Middle frontal gyrus (tissue), 1 donor: ENCODE data around the gene CTDNEP1.
A peak's percentile ranks its signal among the peaks of the same experiment; 100 is the strongest.

Source experiments
- DNase-seq: peaks from one replicate; pipeline ENCODE4 v3.0.0-alpha.2; 2015; ENCODE audit warnings: low spot score; ENCODE audit errors: extremely low spot score

CTDNEP1 gene

GRCh38 chr17:7216242-7217112 is 35.1 kb downstream of the CTDNEP1 start:
- no peak for DNase-seq

DNA sequence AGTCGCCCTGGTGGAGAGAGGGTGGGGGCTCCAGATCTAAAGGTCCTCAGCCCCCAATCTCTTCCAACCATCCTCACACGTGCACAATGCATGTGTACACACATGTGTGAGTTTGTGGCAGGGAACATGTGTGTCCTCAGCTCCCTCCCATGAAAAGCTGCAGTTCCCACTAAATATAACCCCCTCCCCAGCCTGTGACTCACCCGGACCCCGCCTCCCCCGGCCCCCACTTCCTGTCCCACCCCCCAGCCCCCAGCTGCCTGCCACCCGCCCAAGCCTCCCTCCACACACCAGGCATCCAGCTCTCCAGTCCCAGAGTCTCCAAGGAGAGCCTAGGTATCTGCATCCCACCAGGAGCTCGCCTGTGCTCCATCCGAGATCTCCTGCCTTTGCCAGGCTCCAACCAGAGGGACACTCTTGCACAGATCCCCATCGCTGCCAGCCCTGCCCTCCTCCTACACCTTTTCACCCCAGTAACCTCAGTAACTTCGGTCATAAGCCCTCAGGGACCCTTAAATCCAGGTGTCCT is 35.8 kb downstream of the CTDNEP1 start:
- DNase-seq, result no peak

- no peak for DNase-seq
Measured at GRCh38 chr17:7215136-7215638, 36.3 kb downstream of the CTDNEP1 start.

- DNase-seq, result peak; percentile 95
Measured at GRCh38 chr17:7214300-7215135, 37.0 kb downstream of the CTDNEP1 start.

DNA sequence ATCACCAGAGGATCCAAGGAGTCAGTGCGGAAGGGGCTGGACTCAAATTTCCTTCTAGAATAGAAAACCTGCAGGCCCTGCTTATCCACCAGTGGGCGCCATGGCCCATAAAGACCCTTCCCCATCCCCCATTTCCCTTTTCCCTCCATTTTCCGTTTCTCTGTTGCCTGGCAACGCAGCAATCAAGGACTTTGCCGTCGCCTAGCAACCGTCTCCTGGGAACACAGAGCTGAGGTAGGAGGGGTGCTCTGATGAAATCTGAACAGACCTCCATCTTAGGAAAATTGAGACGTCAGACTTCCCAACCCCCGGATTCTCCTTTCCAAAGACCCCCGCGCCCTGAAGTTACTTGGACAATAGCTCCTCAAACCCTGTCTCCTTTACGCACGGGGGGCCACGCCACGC is 37.6 kb downstream of the CTDNEP1 start:
- DNase-seq, result peak; percentile 65

GRCh38 chr17:7211491-7212273 is 39.9 kb downstream of the CTDNEP1 start:
- no peak for DNase-seq

GRCh38 chr17:7208754-7209460 is 42.6 kb downstream of the CTDNEP1 start:
- no peak for DNase-seq

GRCh38 chr17:7208027-7208571 is 43.4 kb downstream of the CTDNEP1 start:
- DNase-seq, result no peak

DNA sequence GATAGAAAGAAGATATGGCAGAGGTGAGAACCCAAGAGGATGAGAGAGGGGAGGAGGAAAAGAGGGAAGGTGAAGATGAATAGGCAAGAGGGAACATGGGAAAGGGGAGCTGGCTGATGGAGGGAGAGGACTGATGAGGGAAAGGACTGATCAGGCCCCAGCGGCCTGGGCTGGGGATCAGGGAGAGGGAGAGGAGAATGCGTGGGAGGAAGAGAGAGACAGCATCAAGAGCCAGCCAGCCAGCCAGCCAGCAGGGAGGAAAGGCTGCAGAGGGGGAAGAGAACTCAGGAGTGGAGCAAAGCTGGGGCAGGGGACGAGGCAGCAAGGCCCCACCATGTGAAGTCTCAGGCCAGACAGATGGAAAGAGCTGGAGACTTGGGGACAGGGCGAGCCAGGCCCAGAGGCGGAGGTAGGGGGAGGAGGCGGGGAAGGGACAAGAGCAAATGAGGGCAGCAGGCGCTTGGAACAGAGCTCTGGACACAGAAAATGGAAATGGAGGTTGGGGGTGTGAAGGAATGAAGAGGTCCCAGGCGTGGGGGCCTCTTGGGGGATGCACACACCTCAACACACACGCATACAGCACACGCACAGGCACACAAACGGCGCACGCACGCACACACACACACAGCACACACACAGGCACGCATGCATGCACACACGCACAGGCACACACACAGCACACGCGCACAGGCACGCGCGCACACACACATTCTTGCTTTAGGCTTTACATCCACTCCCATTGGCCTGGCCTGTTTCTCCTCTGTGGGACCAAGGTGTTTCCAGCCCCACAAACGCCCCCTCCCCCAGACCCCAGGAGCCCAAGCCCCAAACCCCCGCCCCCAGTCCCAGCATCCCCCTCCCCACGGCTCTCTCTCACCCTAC is 44.2 kb downstream of the CTDNEP1 start:
- DNase-seq, result no peak

DNA sequence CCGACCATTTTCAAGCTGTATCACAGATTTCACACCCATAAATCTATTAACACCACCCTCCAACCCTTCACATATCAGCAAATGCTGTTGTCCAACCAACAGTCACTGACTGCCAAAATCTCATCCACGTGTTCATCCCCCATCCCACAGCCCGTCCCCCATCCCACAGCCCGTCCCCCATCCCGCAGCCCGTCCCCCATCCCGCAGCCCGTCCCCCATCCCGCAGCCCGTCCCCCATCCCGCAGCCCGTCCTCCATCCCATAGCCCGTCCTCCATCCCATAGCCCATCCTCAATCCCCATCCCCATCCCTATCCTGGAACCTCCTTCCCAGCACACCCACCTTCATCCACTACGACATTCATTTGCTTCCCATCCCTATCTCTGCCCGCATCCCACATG is 46.0 kb downstream of the CTDNEP1 start:
- DNase-seq, result no peak

DNA sequence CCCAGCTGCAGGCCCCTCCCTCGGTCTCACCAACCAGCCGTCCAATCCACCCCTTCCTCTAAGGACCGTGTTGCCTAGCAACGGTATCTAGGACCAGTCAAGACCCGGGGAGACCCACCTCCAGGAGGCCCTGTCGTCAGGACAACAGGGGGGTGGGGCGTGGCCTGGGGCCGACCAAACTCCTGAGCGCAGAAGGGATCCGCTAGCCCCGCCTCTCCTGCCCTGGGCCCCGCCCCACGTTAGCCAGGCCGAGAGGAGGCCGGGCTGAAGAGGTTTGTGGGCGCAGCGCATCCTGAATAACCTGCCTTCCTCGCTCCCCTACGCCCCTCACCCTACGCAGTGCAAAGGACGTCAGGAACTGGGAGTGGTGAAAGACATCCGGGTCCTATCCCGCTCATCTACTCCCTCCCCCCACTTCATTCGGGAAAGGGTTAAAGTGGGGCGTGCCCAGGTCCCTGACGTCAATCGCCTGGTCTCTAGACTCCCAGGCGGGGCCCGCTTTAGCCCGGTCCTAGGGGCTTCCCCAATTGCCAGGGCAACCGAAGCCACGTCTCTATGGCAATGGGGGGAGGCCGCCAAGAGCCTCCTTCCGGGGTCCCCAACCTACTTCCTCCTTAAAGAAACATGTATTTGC is 46.6 kb downstream of the CTDNEP1 start:
- DNase-seq, result peak; percentile 75

DNA sequence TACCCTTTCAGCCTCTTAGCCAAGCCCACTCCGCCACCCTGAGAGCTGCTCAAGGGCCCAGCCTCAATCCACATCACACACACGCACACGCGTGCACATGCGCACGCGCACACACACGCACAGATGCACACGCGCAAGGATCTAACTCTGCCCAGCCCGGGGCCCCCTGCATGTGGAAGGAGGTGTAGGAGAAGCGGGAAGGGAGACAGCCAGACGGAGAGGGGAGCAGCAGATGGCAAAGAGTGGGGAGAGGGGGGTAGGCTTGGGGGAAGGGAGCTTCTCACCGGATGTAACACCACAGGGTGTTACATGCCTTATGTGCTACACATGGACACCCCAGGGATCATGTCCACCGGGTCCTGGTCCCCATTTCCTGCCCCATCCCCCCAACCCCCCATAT is 47.2 kb downstream of the CTDNEP1 start:
- DNase-seq, result no peak

DNA sequence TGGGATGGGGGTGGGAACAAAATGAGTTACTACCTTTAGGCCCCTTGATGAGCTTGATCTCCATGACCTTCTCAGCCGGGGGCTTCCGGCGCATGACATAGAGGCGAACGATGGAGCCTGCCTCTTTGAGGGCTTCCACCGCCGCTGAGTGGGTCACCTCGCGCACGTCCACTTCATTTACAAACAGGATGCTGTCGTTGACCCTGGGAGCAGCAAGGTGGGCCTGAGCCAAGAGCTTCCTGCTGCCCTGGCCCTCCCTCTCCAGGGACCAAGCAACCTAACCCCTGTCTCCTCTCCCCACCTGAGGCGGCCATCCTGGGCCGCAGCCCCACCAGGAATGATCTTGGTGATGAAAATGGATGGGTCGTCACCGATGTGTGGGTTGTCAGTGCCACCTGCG is 48.1 kb downstream of the CTDNEP1 start:
- DNase-seq, result no peak

- DNase-seq, result no peak
Measured at GRCh38 chr17:7196651-7197401, 54.7 kb downstream of the CTDNEP1 start.

GRCh38 chr17:7195971-7196370 is 55.6 kb downstream of the CTDNEP1 start:
- DNase-seq, result no peak
